OCI-LY1 (cell line): ENCODE measurements around the gene PPDPF.

ENCODE experiments used
- H2AFZ ChIP-seq: fragments of 200-600 bp; sonication (generic), shearing (Covaris generic); 2 replicates; pipeline ENCODE4 v1.6.0; 2014; ENCODE audit warnings: antibody characterized with exemption, mild to moderate bottlenecking, low read length
- H3F3A ChIP-seq: fragments of 200-600 bp; sonication (generic), shearing (Covaris generic); 2 replicates; pipeline ENCODE4 v1.6.0; 2014; ENCODE audit warnings: mild to moderate bottlenecking, antibody characterized with exemption, low read length, moderate library complexity; ENCODE audit not compliant: insufficient read depth
- H3K27ac ChIP-seq: fragments of 200-600 bp; sonication (generic); 2 replicates; pipeline ENCODE4 v1.5.1; 2014; ENCODE audit warnings: low read length, mixed run types, mild to moderate bottlenecking, low read depth; ENCODE audit not compliant: poor library complexity, severe bottlenecking
- H3K27me3 ChIP-seq: fragments of 200-600 bp; sonication (generic); 2 replicates; pipeline ENCODE4 v1.6.0; 2014; ENCODE audit warnings: antibody characterized with exemption, mild to moderate bottlenecking, low read length, moderate library complexity; ENCODE audit not compliant: insufficient read depth
- H3K36me3 ChIP-seq: fragments of 200-600 bp; sonication (generic); 2 replicates; pipeline ENCODE4 v1.6.1; 2014; ENCODE audit warnings: mild to moderate bottlenecking, antibody characterized with exemption, low read length, moderate library complexity, mixed read lengths; ENCODE audit not compliant: insufficient read depth
- H3K4me1 ChIP-seq: fragments of 200-600 bp; sonication (generic); 2 replicates; pipeline ENCODE4 v1.5.1; 2014; ENCODE audit warnings: mild to moderate bottlenecking, low read length, moderate library complexity; ENCODE audit not compliant: insufficient read depth, severe bottlenecking
- H3K4me2 ChIP-seq: fragments of 200-600 bp; sonication (generic), shearing (Covaris generic); 2 replicates; pipeline ENCODE4 v1.6.1; 2014; ENCODE audit warnings: low read length
- H3K4me3 ChIP-seq: fragments of 200-600 bp; sonication (generic); 2 replicates; pipeline ENCODE4 v1.5.1; 2014; ENCODE audit warnings: low read length, low read depth, mild to moderate bottlenecking, mixed read lengths; ENCODE audit not compliant: poor library complexity, severe bottlenecking
- H3K79me2 ChIP-seq: fragments of 200-600 bp; shearing (Covaris generic); 2 replicates; pipeline ENCODE4 v1.6.1; 2016; ENCODE audit warnings: mixed run types, low read length, mixed read lengths; ENCODE audit not compliant: insufficient read depth
- H3K9ac ChIP-seq: fragments of 200-600 bp; sonication (generic), shearing (Covaris generic); 2 replicates; pipeline ENCODE4 v1.6.1; 2014; ENCODE audit warnings: mild to moderate bottlenecking, low read length, mixed read lengths
- H3K9me2 ChIP-seq: fragments of 200-600 bp; sonication (generic), shearing (Covaris generic); 2 replicates; pipeline ENCODE4 v1.6.1; 2014; ENCODE audit warnings: low read depth, mild to moderate bottlenecking, low read length, mixed read lengths
- H3K9me3 ChIP-seq: fragments of 200-600 bp; shearing (Covaris generic); 2 replicates; pipeline ENCODE4 v1.6.1; 2014; ENCODE audit warnings: low read length, mixed read lengths
- H4K20me1 ChIP-seq: fragments of 200-600 bp; sonication (generic), shearing (Covaris generic); 2 replicates; pipeline ENCODE4 v1.6.0; 2016; ENCODE audit warnings: mild to moderate bottlenecking, low read length; ENCODE audit not compliant: insufficient read depth
- EZH2 ChIP-seq: fragments of 200-600 bp; sonication (generic), shearing (Covaris generic); IDR thresholded peaks from 2 replicates; pipeline ENCODE4 v1.8.0; 2017; ENCODE audit warnings: borderline replicate concordance, mixed run types, mild to moderate bottlenecking, antibody characterized with exemption, low read length, moderate library complexity, mixed read lengths
- TF ChIP-seq, protein P1 (sequence below): fragments of 200-600 bp; sonication (generic), shearing (Covaris generic); IDR thresholded peaks from 2 replicates; pipeline ENCODE4 v1.5.1; 2017; ENCODE audit warnings: mild to moderate bottlenecking, antibody characterized with exemption, low read length, moderate library complexity, mixed read lengths

The PPDPF gene

DNA sequence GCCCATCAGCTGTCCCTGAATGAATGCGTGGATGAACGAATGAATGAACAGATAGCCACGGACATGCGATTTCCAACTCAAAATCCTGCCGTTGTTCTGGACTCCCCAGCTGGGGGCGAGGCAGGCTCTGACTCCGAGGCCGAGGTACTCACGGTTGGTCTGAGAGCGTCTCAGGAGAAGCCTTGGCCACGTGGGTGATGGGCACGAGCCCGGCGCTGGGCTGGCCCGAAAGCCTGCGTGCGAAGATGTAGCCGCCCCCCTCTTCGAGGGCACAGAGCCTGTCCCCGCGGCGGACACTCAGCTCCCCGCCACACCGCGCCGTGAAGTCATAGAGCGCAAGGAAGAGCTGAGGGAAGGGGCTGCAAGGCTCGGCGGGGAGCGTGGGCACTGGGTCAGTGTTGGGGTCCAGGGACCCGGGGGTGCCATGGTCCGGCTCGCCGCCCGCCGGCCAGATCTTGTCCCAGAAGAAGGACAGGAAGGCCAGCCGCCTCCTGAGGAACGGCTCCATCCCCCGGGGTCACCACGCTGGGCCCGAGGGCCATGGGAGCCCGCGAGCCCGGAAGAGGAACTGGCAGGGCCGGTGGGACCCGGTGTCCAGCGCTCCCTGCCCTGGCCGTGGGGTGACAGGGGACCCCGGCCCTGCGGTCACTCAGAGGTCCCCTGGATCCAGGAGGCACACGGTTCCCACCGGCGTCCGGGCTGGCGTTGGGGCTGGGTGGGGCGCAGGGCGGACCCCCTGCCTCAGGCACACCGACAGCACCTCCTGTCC, 26.6 kb downstream of the PPDPF start:
- H4K20me1 ChIP-seq = no peaks in the 10 kb centered on the region
- H3K27me3 ChIP-seq = peaks cover 8% of the 10 kb centered on the region; the same call in 1 of the 2 replicates

GRCh38 chr20:63547725-63548480, 27.3 kb downstream of the PPDPF start, which contains the start of gene SRMS:
Gene SRMS (minus strand): TSS chr20:63547749. CDS start chr20:63547463, 286 bp downstream.
- peaks cover 8% of the 10 kb centered on the region; the same call in 1 of the 2 replicates for H3K27me3 ChIP-seq
- H3K9me2 ChIP-seq = no peaks in the 10 kb centered on the region
- no peaks in the 10 kb centered on the region for H4K20me1 ChIP-seq
- peaks cover 8% of the 10 kb centered on the region for H3K4me1 ChIP-seq
- no peaks in the 10 kb centered on the region for H3K9me3 ChIP-seq
- H3F3A ChIP-seq = 0 out of 2 replicates have a peak, but pooled peaks cover 2% of the 10 kb centered on the region
- no peak within 1 kb of the TSS for H3K27ac ChIP-seq
- no peaks in the 10 kb centered on the region for H3K36me3 ChIP-seq
- no peaks in the 10 kb centered on the region for H3K79me2 ChIP-seq
- H3K4me2 ChIP-seq = no peak within 1 kb of the TSS
- H3K9ac ChIP-seq = no peak within 1 kb of the TSS
- TF ChIP-seq, protein P1, sequence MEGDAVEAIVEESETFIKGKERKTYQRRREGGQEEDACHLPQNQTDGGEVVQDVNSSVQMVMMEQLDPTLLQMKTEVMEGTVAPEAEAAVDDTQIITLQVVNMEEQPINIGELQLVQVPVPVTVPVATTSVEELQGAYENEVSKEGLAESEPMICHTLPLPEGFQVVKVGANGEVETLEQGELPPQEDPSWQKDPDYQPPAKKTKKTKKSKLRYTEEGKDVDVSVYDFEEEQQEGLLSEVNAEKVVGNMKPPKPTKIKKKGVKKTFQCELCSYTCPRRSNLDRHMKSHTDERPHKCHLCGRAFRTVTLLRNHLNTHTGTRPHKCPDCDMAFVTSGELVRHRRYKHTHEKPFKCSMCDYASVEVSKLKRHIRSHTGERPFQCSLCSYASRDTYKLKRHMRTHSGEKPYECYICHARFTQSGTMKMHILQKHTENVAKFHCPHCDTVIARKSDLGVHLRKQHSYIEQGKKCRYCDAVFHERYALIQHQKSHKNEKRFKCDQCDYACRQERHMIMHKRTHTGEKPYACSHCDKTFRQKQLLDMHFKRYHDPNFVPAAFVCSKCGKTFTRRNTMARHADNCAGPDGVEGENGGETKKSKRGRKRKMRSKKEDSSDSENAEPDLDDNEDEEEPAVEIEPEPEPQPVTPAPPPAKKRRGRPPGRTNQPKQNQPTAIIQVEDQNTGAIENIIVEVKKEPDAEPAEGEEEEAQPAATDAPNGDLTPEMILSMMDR = no peak
- no peak for TF ChIP-seq EZH2
- no peak within 1 kb of the TSS for H3K4me3 ChIP-seq
- no peak within 1 kb of the TSS for H2AFZ ChIP-seq

More for the DNA sequence above, 26.6 kb downstream of the PPDPF start:
- TF ChIP-seq EZH2 = no peak
- TF ChIP-seq, protein P1 = no peak
- Histone ChIP-seq H3K27ac (no peak overlapping the region), H3K9me3 (no peaks in the 10 kb centered on the region), H3K4me3 (no peak overlapping the region), H3F3A (no peaks in the 10 kb centered on the region), H3K9ac (no peak overlapping the region), H3K36me3 (no peaks in the 10 kb centered on the region), H3K4me1 (peaks cover under 1% of the 10 kb centered on the region), H3K9me2 (no peaks in the 10 kb centered on the region), H2AFZ (no peak overlapping the region), H3K79me2 (no peaks in the 10 kb centered on the region), H3K4me2 (no peak overlapping the region)

GRCh38 chr20:63548542-63548941, 28.0 kb downstream of the PPDPF start:
- Histone ChIP-seq H3K4me1 (peaks cover 11% of the 10 kb centered on the region), H2AFZ (no peak overlapping the region), H3K4me3 (no peak overlapping the region), H3K4me2 (no peak overlapping the region), H3K79me2 (no peaks in the 10 kb centered on the region), H3K9ac (no peak overlapping the region), H3K27me3 (peaks cover 8% of the 10 kb centered on the region; the same call in 1 of the 2 replicates), H3K9me2 (no peaks in the 10 kb centered on the region), H4K20me1 (no peaks in the 10 kb centered on the region), H3F3A (0 out of 2 replicates have a peak, but pooled peaks cover 5% of the 10 kb centered on the region), H3K27ac (no peak overlapping the region), H3K36me3 (no peaks in the 10 kb centered on the region), H3K9me3 (no peaks in the 10 kb centered on the region)
- TF ChIP-seq EZH2 = no peak
- TF ChIP-seq, protein P1 = no peak
